GM18502 (cell line): Measurements from ENCODE around the gene SERPINB12.

Source experiments
- ATAC-seq: cut with Tn5 transposase; IDR thresholded peaks from one replicate; pipeline ENCODE4 v1.9.1; 2021; ENCODE audit warnings: mild to moderate bottlenecking; ENCODE audit not compliant: unreplicated experiment, poor library complexity

Gene SERPINB12, protein sequence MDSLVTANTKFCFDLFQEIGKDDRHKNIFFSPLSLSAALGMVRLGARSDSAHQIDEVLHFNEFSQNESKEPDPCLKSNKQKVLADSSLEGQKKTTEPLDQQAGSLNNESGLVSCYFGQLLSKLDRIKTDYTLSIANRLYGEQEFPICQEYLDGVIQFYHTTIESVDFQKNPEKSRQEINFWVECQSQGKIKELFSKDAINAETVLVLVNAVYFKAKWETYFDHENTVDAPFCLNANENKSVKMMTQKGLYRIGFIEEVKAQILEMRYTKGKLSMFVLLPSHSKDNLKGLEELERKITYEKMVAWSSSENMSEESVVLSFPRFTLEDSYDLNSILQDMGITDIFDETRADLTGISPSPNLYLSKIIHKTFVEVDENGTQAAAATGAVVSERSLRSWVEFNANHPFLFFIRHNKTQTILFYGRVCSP

GRCh38 chr18:63542069-63542468 is at the start of gene SERPINB12:
SERPINB12 (plus strand) TSS chr18:63542369; CDS start chr18:63556160, 13,791 bp downstream.
- ATAC-seq, result no peak

DNA sequence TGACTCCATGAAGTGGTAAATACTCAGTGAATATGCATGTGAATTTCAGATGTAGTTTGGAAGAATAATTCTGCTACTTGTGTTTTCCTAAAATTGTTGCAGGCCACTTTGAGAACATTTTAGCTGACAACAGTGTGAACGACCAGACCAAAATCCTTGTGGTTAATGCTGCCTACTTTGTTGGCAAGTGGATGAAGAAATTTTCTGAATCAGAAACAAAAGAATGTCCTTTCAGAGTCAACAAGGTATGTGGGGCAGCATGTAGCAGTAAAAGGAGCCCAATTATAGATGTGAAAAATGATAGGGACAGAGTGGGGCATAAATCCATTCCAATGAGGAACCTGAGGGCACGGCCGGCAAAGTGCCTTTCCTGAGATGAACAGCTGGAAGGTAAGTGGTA is 49.3 kb upstream of the SERPINB12 start:
- no peak for ATAC-seq

- ATAC-seq, result no peak
These were observed 46.5 kb upstream of the SERPINB12 start for GRCh38 chr18:63495675-63496074.

DNA sequence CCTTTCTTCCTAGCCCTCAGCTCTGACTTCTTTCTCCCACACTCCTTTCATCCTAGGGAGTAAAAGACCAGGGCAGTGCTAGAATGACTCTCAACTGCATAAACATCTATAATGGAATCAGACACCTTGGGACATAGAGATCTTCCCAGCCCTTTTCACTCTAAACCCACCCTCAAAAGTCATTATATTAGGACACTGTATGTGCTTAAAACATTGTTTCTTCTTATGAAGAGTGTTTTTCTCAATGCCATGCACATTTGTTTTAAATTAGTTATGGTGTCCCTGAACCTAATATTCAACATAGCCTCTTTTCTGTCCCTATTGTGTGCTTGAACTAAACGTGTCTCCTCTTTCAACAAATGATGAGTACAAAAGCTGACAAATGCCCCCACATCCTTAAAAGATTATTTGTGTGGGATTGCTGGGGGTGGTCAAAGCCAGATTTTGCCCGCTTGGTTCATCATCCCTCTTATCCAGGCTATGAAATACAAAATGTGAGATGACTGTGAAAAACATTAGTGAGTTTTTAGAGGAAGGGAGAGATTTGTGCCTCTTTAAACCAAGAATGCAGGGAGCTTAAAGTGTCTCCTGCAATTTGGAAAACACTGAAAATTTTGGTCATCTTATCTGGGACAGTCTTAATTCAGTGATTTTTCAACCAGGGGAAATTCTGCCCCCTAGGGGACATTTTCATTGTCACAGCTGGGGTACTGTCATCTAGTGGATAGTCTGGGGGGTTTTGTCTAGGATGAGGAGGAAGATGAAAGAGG is 36.4 kb upstream of the SERPINB12 start:
- peak; percentile 64 for ATAC-seq

GRCh38 chr18:63506336-63506646 is 35.9 kb upstream of the SERPINB12 start:
- ATAC-seq, result peak; percentile 8

GRCh38 chr18:63508596-63508995 is 33.6 kb upstream of the SERPINB12 start:
- ATAC-seq, result no peak

DNA sequence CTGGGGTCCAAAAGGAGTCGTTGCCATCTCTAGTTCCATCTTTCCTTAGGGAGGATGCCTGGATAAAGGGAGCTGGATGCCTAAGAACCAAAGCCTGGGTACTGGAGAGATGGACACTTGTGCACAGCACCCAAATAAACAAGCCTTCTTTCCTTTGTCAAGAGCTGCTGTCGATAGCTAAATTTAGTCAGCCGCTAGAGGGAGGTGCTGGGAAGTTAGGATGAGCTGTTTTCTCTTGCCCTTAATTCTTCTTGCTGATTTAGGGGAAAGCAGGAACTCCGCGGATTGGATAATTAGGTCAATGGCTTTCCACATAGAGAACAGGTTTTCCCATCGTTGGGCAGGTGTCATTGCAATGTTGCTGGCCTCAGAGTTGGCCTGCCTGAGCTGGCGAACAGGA is 30.9 kb upstream of the SERPINB12 start:
- peak; percentile 47 for ATAC-seq

GRCh38 chr18:63514326-63514725 is 27.8 kb upstream of the SERPINB12 start:
- ATAC-seq, result no peak

GRCh38 chr18:63514888-63515678 is 27.1 kb upstream of the SERPINB12 start:
- ATAC-seq, result no peak

- ATAC-seq, result no peak
These were observed 26.4 kb upstream of the SERPINB12 start for GRCh38 chr18:63515801-63516200.

DNA sequence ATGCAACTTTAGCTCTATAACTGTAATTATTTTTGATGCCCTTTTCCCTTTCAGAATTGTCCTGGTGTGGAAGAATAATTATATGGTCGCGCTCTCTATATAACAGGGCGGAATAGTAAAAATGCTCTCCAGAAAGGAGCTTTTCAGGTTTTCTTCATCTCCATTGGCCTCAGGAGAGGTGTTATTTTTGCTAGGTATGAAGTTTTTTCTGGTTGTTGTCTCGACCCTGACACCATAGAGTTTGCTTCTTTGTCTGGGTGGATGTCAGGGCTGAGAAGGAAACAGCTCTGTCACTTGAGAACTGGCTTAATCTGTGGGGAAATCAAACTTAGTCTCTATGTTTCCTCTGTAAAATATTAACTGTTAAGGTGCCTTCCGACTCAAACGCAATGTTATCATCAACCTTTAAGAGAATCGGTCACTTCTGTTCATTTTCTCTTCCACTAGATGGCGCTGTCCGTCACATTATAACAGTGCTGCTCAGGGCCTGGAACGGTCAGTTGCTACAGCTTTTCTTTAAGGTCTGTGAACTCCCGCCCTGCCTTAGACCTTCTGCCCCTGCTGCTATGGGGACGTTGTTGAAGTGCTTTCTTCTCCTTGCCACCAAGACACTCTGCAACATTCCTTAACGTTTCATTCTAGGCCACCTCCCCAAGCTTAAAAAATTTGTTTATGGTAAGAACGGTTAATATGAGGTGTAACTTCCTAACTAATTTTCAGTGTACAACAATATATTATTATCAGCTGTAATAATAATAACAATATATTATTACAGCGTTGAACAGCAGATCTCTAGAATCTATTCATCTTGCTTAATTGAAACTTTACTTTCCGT is 23.8 kb upstream of the SERPINB12 start:
- ATAC-seq, result peak; percentile 95

DNA sequence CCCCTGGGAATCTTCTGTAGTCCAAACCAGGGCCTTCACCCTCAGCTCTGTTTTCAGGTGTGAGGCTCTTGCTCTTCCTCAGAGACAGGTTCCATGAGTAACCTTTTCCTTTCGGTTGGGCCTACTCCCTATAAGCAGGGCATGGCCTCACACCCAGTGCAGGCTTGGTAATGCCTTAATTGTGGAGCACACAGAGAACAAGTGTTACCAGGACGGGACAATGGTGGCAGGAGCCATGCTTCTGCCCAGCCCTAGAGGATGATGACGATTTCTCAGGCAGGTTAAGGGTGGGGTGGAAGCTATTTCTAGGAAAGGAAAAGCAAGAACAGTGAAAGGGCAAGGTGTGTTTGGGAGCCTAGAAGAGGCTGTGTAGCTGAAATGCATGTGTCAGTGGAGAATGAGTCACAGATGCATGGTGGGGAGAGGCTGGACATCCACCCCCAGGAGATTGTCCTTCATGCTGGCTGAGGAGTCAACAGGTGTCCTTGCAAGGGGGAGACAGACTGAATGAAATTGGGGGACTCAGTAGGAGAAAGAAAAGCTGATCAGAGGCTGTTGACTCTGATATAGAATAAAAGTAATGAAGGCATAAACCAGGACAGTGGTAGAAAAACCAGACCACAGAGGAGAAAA is 22.0 kb upstream of the SERPINB12 start:
- ATAC-seq, result no peak

DNA sequence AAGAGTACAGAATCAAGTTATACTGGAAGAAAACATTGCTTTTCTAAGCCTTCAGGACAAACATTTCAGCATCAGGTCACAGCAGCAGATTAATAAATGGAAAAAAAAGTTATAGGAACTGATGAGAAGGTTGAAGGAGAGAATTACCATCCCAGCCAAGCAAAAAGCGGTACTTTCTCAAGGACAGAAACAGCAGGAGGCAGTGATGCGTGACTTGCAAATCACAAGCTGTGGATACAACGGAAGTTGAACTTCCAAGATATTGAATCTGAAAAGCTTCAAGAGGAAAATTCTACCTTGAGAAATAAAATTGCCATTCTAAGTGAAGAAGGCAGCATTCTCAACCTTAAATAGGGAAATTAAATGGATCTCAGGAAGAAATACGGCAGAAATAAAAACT is 18.5 kb upstream of the SERPINB12 start:
- no peak for ATAC-seq

GRCh38 chr18:63527251-63527650 is 14.9 kb upstream of the SERPINB12 start:
- ATAC-seq, result no peak

GRCh38 chr18:63528863-63529492 is 13.2 kb upstream of the SERPINB12 start:
- no peak for ATAC-seq

GRCh38 chr18:63532471-63532870 is 9.7 kb upstream of the SERPINB12 start:
- no peak for ATAC-seq

GRCh38 chr18:63534615-63535014 is 7.6 kb upstream of the SERPINB12 start:
- ATAC-seq, result no peak

GRCh38 chr18:63539904-63540510 is 2.2 kb upstream of the SERPINB12 start:
- no peak for ATAC-seq

DNA sequence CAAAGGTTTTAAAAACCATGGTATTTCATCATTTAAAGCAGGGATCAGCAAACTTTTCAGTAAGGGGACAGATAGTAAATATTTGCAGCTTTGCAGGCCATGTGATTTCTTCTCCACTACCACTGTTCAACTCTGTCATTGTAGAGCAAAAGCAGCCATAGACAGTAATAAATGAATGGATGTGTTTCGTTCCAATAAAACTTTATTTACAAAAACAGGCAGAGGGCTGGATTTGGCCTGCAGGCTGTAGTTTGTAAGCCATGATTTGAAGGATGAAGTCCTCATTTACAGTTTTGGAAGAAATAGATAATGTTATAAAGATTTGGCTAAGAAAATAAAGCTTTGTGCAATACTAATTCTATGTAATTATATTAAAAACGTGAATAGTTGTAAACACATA is 1.8 kb downstream of the SERPINB12 start:
- ATAC-seq, result no peak
